HG03108 (cell line): ENCODE results near the gene TGFB2.

ENCODE experiments used
- ATAC-seq: cut with Tn5 transposase; IDR thresholded peaks from one replicate; pipeline ENCODE4 v1.9.1; 2021; ENCODE audit warnings: moderate library complexity; ENCODE audit not compliant: unreplicated experiment

Gene TGFB2

GRCh38 chr1:218459878-218460711 lies 115.0 kb downstream of the TGFB2 start:
- no peak for ATAC-seq

- no peak for ATAC-seq
Observed at GRCh38 chr1:218461351-218461750, 116.2 kb downstream of the TGFB2 start.

- no peak for ATAC-seq
Observed at GRCh38 chr1:218462116-218462515, 117.0 kb downstream of the TGFB2 start.

GRCh38 chr1:218462587-218462986 lies 117.5 kb downstream of the TGFB2 start:
- ATAC-seq, result no peak

- no peak for ATAC-seq
Observed at GRCh38 chr1:218463194-218464156, 118.3 kb downstream of the TGFB2 start.

- ATAC-seq, result no peak
Observed at GRCh38 chr1:218464871-218465270, 119.7 kb downstream of the TGFB2 start.

GRCh38 chr1:218466341-218467010 lies 121.3 kb downstream of the TGFB2 start:
- ATAC-seq, result no peak

- no peak for ATAC-seq
Observed at GRCh38 chr1:218467101-218468072, 122.3 kb downstream of the TGFB2 start.

- ATAC-seq, result no peak
Observed at GRCh38 chr1:218468711-218469110, 123.6 kb downstream of the TGFB2 start.

- ATAC-seq, result no peak
Observed at GRCh38 chr1:218472885-218473284, 127.7 kb downstream of the TGFB2 start.

- peak; percentile 51 for ATAC-seq
Observed at GRCh38 chr1:218473522-218473921, 128.4 kb downstream of the TGFB2 start.

- no peak for ATAC-seq
Observed at GRCh38 chr1:218474128-218474527, 129.0 kb downstream of the TGFB2 start.

GRCh38 chr1:218475275-218475674 lies 130.1 kb downstream of the TGFB2 start:
- ATAC-seq, result no peak

- ATAC-seq, result no peak
Observed at GRCh38 chr1:218475699-218476098, 130.6 kb downstream of the TGFB2 start.

- ATAC-seq, result no peak
Observed at GRCh38 chr1:218476385-218476784, 131.2 kb downstream of the TGFB2 start.

- ATAC-seq, result no peak
Observed at GRCh38 chr1:218478336-218478735, 133.2 kb downstream of the TGFB2 start.

- ATAC-seq, result no peak
Observed at GRCh38 chr1:218479436-218480115, 134.4 kb downstream of the TGFB2 start.

- ATAC-seq, result no peak
Observed at GRCh38 chr1:218480137-218480536, 135.0 kb downstream of the TGFB2 start.

- ATAC-seq, result no peak
Observed at GRCh38 chr1:218480588-218481099, 135.5 kb downstream of the TGFB2 start.
